DMS 273 (cell line): ENCODE results near the gene WDR11.
A peak's percentile ranks its signal among the peaks of the same experiment; 100 is the strongest.

Experiments used
- DNase-seq: peaks from one replicate; lab custom pipeline; 2025; ENCODE audit not compliant: unreplicated experiment; lab: John Stamatoyannopoulos, UW

WDR11 gene

GRCh38 chr10:120850911-120851865 lies at the start of gene WDR11:
Gene WDR11 (plus strand): TSS chr10:120851362. CDS start chr10:120851421, 59 bp downstream.
- DNase-seq: peak; percentile 94

- no peak for DNase-seq
These were observed 48.2 kb upstream of the WDR11 start for GRCh38 chr10:120802935-120803334.

- DNase-seq: no peak
These were observed 47.2 kb upstream of the WDR11 start for GRCh38 chr10:120803972-120804371.

- peak; percentile 5 for DNase-seq
These were observed 45.9 kb upstream of the WDR11 start for GRCh38 chr10:120805014-120805812.

- DNase-seq: no peak
These were observed 45.1 kb upstream of the WDR11 start for GRCh38 chr10:120806081-120806480.

- DNase-seq: peak; percentile 7
These were observed 40.9 kb upstream of the WDR11 start for GRCh38 chr10:120810298-120810697.

- no peak for DNase-seq
These were observed 38.1 kb upstream of the WDR11 start for GRCh38 chr10:120813085-120813484.

- DNase-seq: no peak
These were observed 32.9 kb upstream of the WDR11 start for GRCh38 chr10:120818301-120818700.

- DNase-seq: peak; percentile 1
These were observed 31.8 kb upstream of the WDR11 start for GRCh38 chr10:120819366-120819765.

- DNase-seq: no peak
These were observed 27.9 kb upstream of the WDR11 start for GRCh38 chr10:120823266-120823665.

- peak; percentile 71 for DNase-seq
These were observed 26.3 kb upstream of the WDR11 start for GRCh38 chr10:120824881-120825309.

GRCh38 chr10:120825878-120826769 lies 25.0 kb upstream of the WDR11 start:
- no peak for DNase-seq

GRCh38 chr10:120827251-120827875 lies 23.8 kb upstream of the WDR11 start:
- DNase-seq: no peak

- no peak for DNase-seq
These were observed 22.3 kb upstream of the WDR11 start for GRCh38 chr10:120828763-120829319.

- DNase-seq: no peak
These were observed 19.1 kb upstream of the WDR11 start for GRCh38 chr10:120832106-120832505.

GRCh38 chr10:120833222-120833928 lies 17.8 kb upstream of the WDR11 start:
- DNase-seq: no peak

- peak; percentile 0 for DNase-seq
These were observed 15.6 kb upstream of the WDR11 start for GRCh38 chr10:120835603-120836002.

GRCh38 chr10:120838941-120839340 lies 12.2 kb upstream of the WDR11 start:
- DNase-seq: no peak

GRCh38 chr10:120841522-120842189 lies 9.5 kb upstream of the WDR11 start:
- DNase-seq: no peak
